Keratinocyte (primary cell): ENCODE data around the gene NGB. TPM values are rescaled to one million over a fixed set of nuclear protein-coding genes. Genes with fewer than 3 reads are reported as not detected.

Experiments used
- DNase-seq: peaks from one replicate; pipeline ENCODE4 v3.0.0-alpha.2; 2011; ENCODE audit warnings: low read depth, missing footprints, low spot score
- FAIRE-seq: peaks from 2 replicates; lab custom pipeline; 2011; peaks lifted over from hg19 to GRCh38; lab: Jason Lieb, UNC
- H2AFZ ChIP-seq: 2 replicates; pipeline ENCODE4 v1.6.0; 2012; ENCODE audit warnings: low read length, control low read depth, inconsistent platforms; ENCODE audit not compliant: control insufficient read depth
- H3K27ac ChIP-seq: 2 replicates; pipeline ENCODE4 v1.5.1; 2011; ENCODE audit warnings: low read length; ENCODE audit not compliant: control insufficient read depth, insufficient read depth
- H3K27me3 ChIP-seq: 3 replicates; pipeline ENCODE4 v1.6.0; 2011; ENCODE audit warnings: low read length; ENCODE audit not compliant: control insufficient read depth, insufficient read depth; ENCODE audit errors: extremely low read depth
- H3K36me3 ChIP-seq, 2 experiments: 2 replicates in 1 of 2; 3 replicates in 1 of 2; pipeline ENCODE4 v1.5.1; 2011; ENCODE audit warnings: low read length in 2 of 2, mild to moderate bottlenecking in 1 of 2; ENCODE audit not compliant: control insufficient read depth in 2 of 2, insufficient read depth in 2 of 2; ENCODE audit errors: extremely low read depth in 1 of 2
- H3K4me1 ChIP-seq: 3 replicates; pipeline ENCODE4 v1.5.1; 2011; ENCODE audit warnings: low read length; ENCODE audit not compliant: control insufficient read depth, insufficient read depth; ENCODE audit errors: extremely low read depth
- H3K4me2 ChIP-seq: 3 replicates; pipeline ENCODE4 v1.6.0; 2011; ENCODE audit warnings: low read depth, low read length; ENCODE audit not compliant: control insufficient read depth, insufficient read depth; ENCODE audit errors: extremely low read depth
- H3K4me3 ChIP-seq, 3 experiments: fragments of 200-600 bp in 1 of 3; sonication (generic) in 1 of 3; 2 replicates in 2 of 3; 3 replicates in 1 of 3; pipeline ENCODE4 v1.5.1; 2011 to 2016; ENCODE audit warnings: low read length in 3 of 3, mild to moderate bottlenecking in 3 of 3, control low read depth in 2 of 3, inconsistent platforms in 1 of 3, low read depth in 1 of 3, mixed read lengths in 1 of 3, mixed run types in 1 of 3, moderate library complexity in 1 of 3; ENCODE audit not compliant: control insufficient read depth in 2 of 3, insufficient read depth in 2 of 3; ENCODE audit errors: extremely low read depth in 1 of 3
- H3K79me2 ChIP-seq: 2 replicates; pipeline ENCODE4 v1.6.0; 2012; ENCODE audit warnings: low read length; ENCODE audit not compliant: control insufficient read depth, insufficient read depth
- H3K9ac ChIP-seq: 3 replicates; pipeline ENCODE4 v1.6.0; 2011; ENCODE audit warnings: low read length; ENCODE audit not compliant: control insufficient read depth, insufficient read depth; ENCODE audit errors: extremely low read depth
- H3K9me1 ChIP-seq: 3 replicates; pipeline ENCODE4 v1.6.0; 2011; ENCODE audit warnings: low read length; ENCODE audit not compliant: control insufficient read depth, insufficient read depth; ENCODE audit errors: extremely low read depth
- H3K9me3 ChIP-seq: 2 replicates; pipeline ENCODE4 v1.5.1; 2012; ENCODE audit warnings: low read depth, low read length; ENCODE audit not compliant: control insufficient read depth
- H4K20me1 ChIP-seq: 3 replicates; pipeline ENCODE4 v1.6.0; 2011; ENCODE audit warnings: low read length; ENCODE audit not compliant: control insufficient read depth, insufficient read depth; ENCODE audit errors: extremely low read depth
- EZH2 ChIP-seq: IDR thresholded peaks from one replicate; pipeline ENCODE4 v1.6.1; 2012; ENCODE audit warnings: inconsistent platforms, mild to moderate bottlenecking, low read length, moderate library complexity
- dilution Hi-C: fragments of 300-500 bp; cut with MboI; formaldehyde crosslinking; loops from one replicate; pipeline ENCODE4 v1.7.0; 2020; ENCODE audit warnings: low sequenced_read_pairs; ENCODE audit not compliant: extremely low pct_ligation_motif_present
- polyA plus RNA-seq, 5 experiments: library from polyadenylated mRNA; depleted of rRNA in 3 of 5; stranded (reverse) in 3 of 5; stranded (forward) in 1 of 5; unstranded in 1 of 5; fragments of >200 nt; gene quantifications; 1 replicate in 1 of 5; 2 replicates in 3 of 5; 3 replicates in 1 of 5; pipeline versions ENCODE4 v1.2.1 to v1.2.3, GENCODE V29; 2011 to 2012; ENCODE audit warnings: missing spikeins in 2 of 5, low read depth in 1 of 5, low replicate concordance in 1 of 5
- TF ChIP-seq, protein P1 (sequence below), 3 experiments: IDR thresholded peaks in 1 of 3; conservative IDR thresholded peaks in 1 of 3; optimal IDR thresholded peaks in 1 of 3; 2 replicates in 2 of 3; 3 replicates in 1 of 3; pipeline versions ENCODE3 to v1.5.1; 2011; ENCODE audit warnings: low read length in 3 of 3, mild to moderate bottlenecking in 3 of 3, moderate library complexity in 2 of 3, control low read depth in 1 of 3, inconsistent platforms in 1 of 3; ENCODE audit not compliant: insufficient read depth in 2 of 3; ENCODE audit errors: extremely low read depth in 1 of 3

NGB gene
- polyA plus RNA-seq, 1 donor (not counting 4 experiments of a cell fraction or from before 2014, with no cell fraction given), result not detected

DNA sequence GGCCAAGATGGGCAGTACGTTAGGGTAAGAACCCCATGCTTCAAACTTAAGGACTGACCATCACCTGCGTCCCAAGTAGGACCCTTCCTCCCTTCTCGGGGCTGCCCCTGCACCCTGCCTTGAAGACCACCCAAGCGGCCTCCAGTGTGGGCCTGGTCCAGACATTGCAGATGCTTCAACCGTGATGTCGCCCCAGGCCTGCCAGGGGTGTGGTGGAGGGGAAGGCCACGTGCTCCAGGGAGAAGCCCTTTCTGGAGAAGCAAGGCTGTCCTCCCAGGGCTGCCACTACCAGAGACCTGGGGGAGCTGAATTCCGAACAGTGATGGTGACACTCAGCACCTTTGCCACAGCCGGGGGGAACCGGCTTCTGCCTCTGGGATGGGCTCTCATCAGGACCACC lies 13.3 kb downstream of the NGB start:
- Histone ChIP-seq H3K4me3 (no peak overlapping the region), H3K9me3 (no peaks in the 10 kb centered on the region), H3K27ac (no peak overlapping the region), H3K4me1 (no peaks in the 10 kb centered on the region), H3K79me2 (no peaks in the 10 kb centered on the region), H3K4me2 (no peak overlapping the region), H2AFZ (no peak overlapping the region), H4K20me1 (no peaks in the 10 kb centered on the region), H3K36me3 (no peaks in the 10 kb centered on the region), H3K9me1 (no peaks in the 10 kb centered on the region), H3K27me3 (peaks cover 10% of the 10 kb centered on the region), H3K9ac (no peak overlapping the region)
- dilution Hi-C loops, result no loop called here
- DNase-seq (no peak), FAIRE-seq (no peak)
- TF ChIP-seq EZH2, result no peak
- TF ChIP-seq, protein P1, sequence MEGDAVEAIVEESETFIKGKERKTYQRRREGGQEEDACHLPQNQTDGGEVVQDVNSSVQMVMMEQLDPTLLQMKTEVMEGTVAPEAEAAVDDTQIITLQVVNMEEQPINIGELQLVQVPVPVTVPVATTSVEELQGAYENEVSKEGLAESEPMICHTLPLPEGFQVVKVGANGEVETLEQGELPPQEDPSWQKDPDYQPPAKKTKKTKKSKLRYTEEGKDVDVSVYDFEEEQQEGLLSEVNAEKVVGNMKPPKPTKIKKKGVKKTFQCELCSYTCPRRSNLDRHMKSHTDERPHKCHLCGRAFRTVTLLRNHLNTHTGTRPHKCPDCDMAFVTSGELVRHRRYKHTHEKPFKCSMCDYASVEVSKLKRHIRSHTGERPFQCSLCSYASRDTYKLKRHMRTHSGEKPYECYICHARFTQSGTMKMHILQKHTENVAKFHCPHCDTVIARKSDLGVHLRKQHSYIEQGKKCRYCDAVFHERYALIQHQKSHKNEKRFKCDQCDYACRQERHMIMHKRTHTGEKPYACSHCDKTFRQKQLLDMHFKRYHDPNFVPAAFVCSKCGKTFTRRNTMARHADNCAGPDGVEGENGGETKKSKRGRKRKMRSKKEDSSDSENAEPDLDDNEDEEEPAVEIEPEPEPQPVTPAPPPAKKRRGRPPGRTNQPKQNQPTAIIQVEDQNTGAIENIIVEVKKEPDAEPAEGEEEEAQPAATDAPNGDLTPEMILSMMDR (optimal IDR thresholded peaks at IDR 0.05 in 1 of 3, IDR thresholded peaks at IDR 0.05 in 1 of 3, conservative IDR thresholded peaks at IDR 0.05 in 1 of 3; ENCODE audit: extremely low read depth in 1 of 3, insufficient read depth in 2 of 3, low read length in 3 of 3), result no peak

DNA sequence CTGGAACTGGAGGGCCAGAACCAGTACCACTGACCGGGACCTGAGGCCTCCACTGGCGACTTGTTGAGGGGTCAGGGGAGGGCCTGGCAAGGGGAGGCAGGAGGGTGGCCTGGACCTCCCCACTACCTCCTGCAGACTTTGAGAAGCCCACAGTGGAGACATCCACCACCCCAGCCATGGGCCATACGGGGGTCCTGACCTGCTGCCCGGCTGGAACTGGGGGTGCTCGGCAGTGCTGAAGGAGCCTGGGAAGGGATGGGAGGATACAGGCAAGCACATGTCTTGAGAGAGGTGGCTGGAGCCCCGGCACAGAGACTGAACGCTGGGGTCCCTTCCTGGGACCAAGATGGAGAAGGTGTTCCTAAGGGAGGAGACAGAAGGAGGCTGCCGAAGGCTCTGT lies 14.3 kb downstream of the NGB start:
- peaks cover 10% of the 10 kb centered on the region for H3K27me3 ChIP-seq
- no peaks in the 10 kb centered on the region for H3K79me2 ChIP-seq
- no peak overlapping the region for H3K9ac ChIP-seq
- H3K36me3 ChIP-seq, result no peaks in the 10 kb centered on the region
- H3K9me1 ChIP-seq, result no peaks in the 10 kb centered on the region
- H2AFZ ChIP-seq, result no peak overlapping the region
- FAIRE-seq, result no peak
- TF ChIP-seq EZH2, result no peak
- TF ChIP-seq, protein P1 (optimal IDR thresholded peaks at IDR 0.05 in 1 of 3, IDR thresholded peaks at IDR 0.05 in 1 of 3, conservative IDR thresholded peaks at IDR 0.05 in 1 of 3; ENCODE audit: extremely low read depth in 1 of 3, insufficient read depth in 2 of 3, low read length in 3 of 3), result no peak
- no peak overlapping the region for H3K27ac ChIP-seq
- H3K4me3 ChIP-seq, result no peak overlapping the region
- dilution Hi-C loops, result no loop called here
- no peaks in the 10 kb centered on the region for H4K20me1 ChIP-seq
- DNase-seq, result no peak
- no peaks in the 10 kb centered on the region for H3K4me1 ChIP-seq
- H3K9me3 ChIP-seq, result no peaks in the 10 kb centered on the region
- H3K4me2 ChIP-seq, result no peak overlapping the region
